Nephron (organoid): Measurements from ENCODE around the gene UBE2R2.
A peak's percentile ranks its signal among the peaks of the same experiment; 100 is the strongest.

Experiments used
- H3K27ac Mint-ChIP-seq, 3 experiments: 2 replicates each; pipeline ENCODE4 v1.8.0; 2020; ENCODE audit warnings: mixed read lengths in 3 of 3, mild to moderate bottlenecking in 2 of 3, moderate library complexity in 1 of 3
- H3K27me3 Mint-ChIP-seq: 2 replicates; pipeline ENCODE4 v1.8.0; 2021; ENCODE audit warnings: low read depth, mild to moderate bottlenecking, moderate library complexity, mixed read lengths
- H3K36me3 Mint-ChIP-seq: 2 replicates; pipeline ENCODE4 v1.8.0; 2020; ENCODE audit warnings: low read depth, mixed read lengths
- H3K4me1 Mint-ChIP-seq: 2 replicates; pipeline ENCODE4 v1.8.0; 2020; ENCODE audit warnings: mixed read lengths
- H3K4me3 Mint-ChIP-seq, 3 experiments: 2 replicates each; pipeline ENCODE4 v1.8.0; 2020; ENCODE audit warnings: mild to moderate bottlenecking in 3 of 3, mixed read lengths in 3 of 3, moderate library complexity in 2 of 3
- H3K9me3 Mint-ChIP-seq: 2 replicates; pipeline ENCODE4 v1.8.0; 2020; ENCODE audit warnings: mixed read lengths
- CTCF ChIP-seq, 3 experiments: fragments of 200-600 bp; sonication (generic); IDR thresholded peaks; one replicate each; pipeline ENCODE4 v1.5.0; 2021; ENCODE audit warnings: antibody characterized with exemption in 3 of 3; ENCODE audit not compliant: unreplicated experiment in 3 of 3

The UBE2R2 gene

GRCh38 chr9:33919276-33919897, 102.4 kb downstream of the UBE2R2 start:
- Mint-ChIP-seq H3K36me3 (peaks cover 74% of the 10 kb centered on the region), H3K4me1 (peaks cover 10% of the 10 kb centered on the region), H3K4me3 (no peak overlapping the region), H3K27ac (peak overlapping the region; percentile 30 to 74 (median 36)), H3K9me3 (no peaks in the 10 kb centered on the region), H3K27me3 (no peaks in the 10 kb centered on the region)
- TF ChIP-seq CTCF (IDR thresholded peaks at IDR 0.05; ENCODE audit: unreplicated experiment in 3 of 3): no peak

GRCh38 chr9:33921967-33922895, 105.3 kb downstream of the UBE2R2 start:
- Mint-ChIP-seq H3K27ac (peak overlapping the region in 2 of 3 experiments; percentile 19 to 27), H3K4me1 (no peaks in the 10 kb centered on the region), H3K4me3 (no peak overlapping the region), H3K27me3 (no peaks in the 10 kb centered on the region), H3K36me3 (peaks cover 77% of the 10 kb centered on the region), H3K9me3 (no peaks in the 10 kb centered on the region)
- peak; percentile 49 to 58 (median 53) for TF ChIP-seq CTCF (IDR thresholded peaks at IDR 0.05; ENCODE audit: unreplicated experiment in 3 of 3)

GRCh38 chr9:33923079-33923478, 106.1 kb downstream of the UBE2R2 start:
- TF ChIP-seq CTCF (IDR thresholded peaks at IDR 0.05; ENCODE audit: unreplicated experiment in 3 of 3): no peak
- H3K9me3 Mint-ChIP-seq: no peaks in the 10 kb centered on the region
- no peaks in the 10 kb centered on the region for H3K4me1 Mint-ChIP-seq
- H3K27ac Mint-ChIP-seq: peak overlapping the region in 1 of 3 experiments; percentile 19
- H3K27me3 Mint-ChIP-seq: no peaks in the 10 kb centered on the region
- H3K4me3 Mint-ChIP-seq: no peak overlapping the region
- peaks cover 76% of the 10 kb centered on the region for H3K36me3 Mint-ChIP-seq

GRCh38 chr9:33923998-33924701, 107.2 kb downstream of the UBE2R2 start:
- H3K4me3 Mint-ChIP-seq: no peak overlapping the region
- H3K36me3 Mint-ChIP-seq: peaks cover 72% of the 10 kb centered on the region
- H3K4me1 Mint-ChIP-seq: no peaks in the 10 kb centered on the region
- H3K9me3 Mint-ChIP-seq: no peaks in the 10 kb centered on the region
- H3K27ac Mint-ChIP-seq: peak overlapping the region; percentile 43 to 78 (median 54)
- H3K27me3 Mint-ChIP-seq: no peaks in the 10 kb centered on the region
- no peak for TF ChIP-seq CTCF (IDR thresholded peaks at IDR 0.05; ENCODE audit: unreplicated experiment in 3 of 3)

GRCh38 chr9:33924978-33925797, 108.2 kb downstream of the UBE2R2 start:
- H3K4me3 Mint-ChIP-seq: no peak overlapping the region
- peak; percentile 44 to 59 (median 47) for TF ChIP-seq CTCF (IDR thresholded peaks at IDR 0.05; ENCODE audit: unreplicated experiment in 3 of 3)
- no peaks in the 10 kb centered on the region for H3K27me3 Mint-ChIP-seq
- H3K9me3 Mint-ChIP-seq: no peaks in the 10 kb centered on the region
- no peaks in the 10 kb centered on the region for H3K4me1 Mint-ChIP-seq
- H3K27ac Mint-ChIP-seq: peak overlapping the region; percentile 9 to 78 (median 43)
- peaks cover 69% of the 10 kb centered on the region for H3K36me3 Mint-ChIP-seq
